Psoas muscle (tissue), 8 donors: ENCODE measurements around the gene DNAAF3. TPM values are rescaled to one million over a fixed set of nuclear protein-coding genes. Genes with fewer than 3 reads are reported as not detected.
"Not testable (repeated sequence)": the region's sequence is repeated elsewhere in the genome, so short reads cannot be mapped to it uniquely, and the experiment has no call there.

ENCODE experiments used
- ATAC-seq, 4 donors: fragments of 200-7000 bp; cut with Tn5 transposase; one replicate each; pipeline ENCODE4 v1.9.1; 2020; ENCODE audit warnings: moderate library complexity in 3 of 4, mild to moderate bottlenecking in 2 of 4
- DNase-seq, 2 donors: peaks; one replicate each; pipeline ENCODE4 v3.0.0-alpha.2; 2020
- H3K27ac ChIP-seq: fragments of 200-600 bp; one replicate; pipeline ENCODE4 v1.8.0; 2022
- H3K27me3 ChIP-seq, 3 donors: fragments of 200-600 bp in 1 of 3; one replicate each; pipeline versions ENCODE4 v1.6.1 to v1.8.0; 2013 to 2022; ENCODE audit warnings: low read length in 2 of 3, mild to moderate bottlenecking in 2 of 3, moderate library complexity in 1 of 3; ENCODE audit not compliant: insufficient read depth in 3 of 3
- H3K36me3 ChIP-seq, 2 donors: fragments of 200-600 bp in 1 of 2; one replicate each; pipeline versions ENCODE4 v1.6.1 to v1.8.0; 2013 to 2022; ENCODE audit warnings: low read depth in 1 of 2, mild to moderate bottlenecking in 1 of 2, moderate library complexity in 1 of 2; ENCODE audit not compliant: insufficient read depth in 1 of 2
- H3K4me1 ChIP-seq: fragments of 200-600 bp; one replicate; pipeline ENCODE4 v1.8.0; 2022
- H3K4me3 ChIP-seq: fragments of 200-600 bp; one replicate; pipeline ENCODE4 v1.8.0; 2022; ENCODE audit warnings: mild to moderate bottlenecking
- H3K9me3 ChIP-seq: fragments of 200-600 bp; one replicate; pipeline ENCODE4 v1.8.0; 2022
- WGBS, 3 donors: extraction: QIAGEN DNeasy Blood & Tissue Kit; methylation state at CpG; one replicate each; pipeline versions ENCODE4 v1.1.6 to v1.1.7; 2013; 5-methylcytosine and 5-hydroxymethylcytosine counted together
- intact Hi-C, 2 donors: fragments of 100-400 bp; cut with DNase I; formaldehyde crosslinking; loops; one replicate each; pipeline versions ENCODE4 v1.11.0 to v1.14.2; 2022
- polyA plus RNA-seq, 3 donors: library from polyadenylated mRNA; stranded (reverse); fragments of 200-250 nt; gene quantifications; one replicate each; pipeline ENCODE4 v1.2.3, GENCODE V29; 2013
- total RNA-seq, 4 donors: library from RNA; stranded (reverse); fragmentation: NEBNext Ultra II Directional in 2 of 4; extraction: Animal tissue kit (Norgen Biotek cat#: 25700) in 2 of 4; gene quantifications; one replicate each; pipeline versions ENCODE4 v1.2.1 to v1.2.4, GENCODE V29; 2021 to 2023
- TF ChIP-seq, protein P1 (sequence below): fragments of 200-600 bp; IDR thresholded peaks from one replicate; pipeline ENCODE4 v1.8.0; 2022; ENCODE audit warnings: antibody characterized with exemption
- donor health status: healthy with polysubstance abuse.
- donor health status: DM: no; HTN: no; CAD: no; lungs with moderate emphysema.
- donor health status: Bipolar disorder and iron deficiency.
- donor health status: healthy.
- donor health status: DM: yes; HTN: yes; CAD: no.
- donor health status: DM: no; HTN: no; CAD: no.
- donor health status: DM: no; HTN: no; CAD: no.
- donor health status: DM: yes; HTN: yes; CAD: no.

Gene DNAAF3
- total and polyA plus RNA-seq, 7 donors: 0.06 to 0.47 (median 0.34) TPM; not detected in 4

DNA sequence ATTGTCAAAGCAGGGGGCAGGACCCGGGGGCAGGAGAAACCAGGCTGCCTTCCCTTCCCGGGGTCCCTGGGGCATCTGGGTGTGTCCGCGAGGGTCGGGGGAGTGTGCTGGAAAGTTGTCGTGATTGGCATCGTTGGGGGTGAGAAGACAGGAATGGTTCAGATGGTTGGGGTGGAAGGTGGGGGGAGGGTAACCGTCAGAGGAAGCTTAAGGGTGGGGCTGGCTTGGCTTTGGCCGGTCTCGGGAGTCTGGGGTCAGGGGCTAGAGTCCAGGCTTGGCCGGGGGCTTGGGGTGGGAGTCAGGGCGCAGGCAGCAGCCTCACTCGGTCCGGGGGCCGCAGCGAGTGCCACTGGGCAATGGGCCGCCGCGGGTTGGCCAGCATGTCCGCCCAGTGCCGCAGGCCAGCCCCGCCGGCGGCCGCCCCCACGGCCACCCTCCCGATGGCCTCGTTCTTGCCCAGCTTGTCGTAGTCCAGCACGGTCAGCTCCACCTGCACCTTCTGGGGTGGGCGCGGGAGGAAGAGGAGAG is 6.8 kb upstream of the DNAAF3 start:
- intact Hi-C loops: no loop called here
- Histone ChIP-seq H3K4me1 (no peaks in the 10 kb centered on the region), H3K9me3 (no peaks in the 10 kb centered on the region), H3K4me3 (peak overlapping the region; percentile 46), H3K27me3 (peaks cover 0 to 96% (median 31%) of the 10 kb centered on the region in 3 donors), H3K27ac (no peak overlapping the region), H3K36me3 (no peaks in the 10 kb centered on the region)
- ATAC-seq (peak in 2 of 4 donors; percentile 4 to 28), DNase-seq (no peak)
- 1 to 3% (median 2%) methylated on average over 24 to 32 of the region's 32 CpGs for WGBS, 3 donors
- TF ChIP-seq, protein P1, sequence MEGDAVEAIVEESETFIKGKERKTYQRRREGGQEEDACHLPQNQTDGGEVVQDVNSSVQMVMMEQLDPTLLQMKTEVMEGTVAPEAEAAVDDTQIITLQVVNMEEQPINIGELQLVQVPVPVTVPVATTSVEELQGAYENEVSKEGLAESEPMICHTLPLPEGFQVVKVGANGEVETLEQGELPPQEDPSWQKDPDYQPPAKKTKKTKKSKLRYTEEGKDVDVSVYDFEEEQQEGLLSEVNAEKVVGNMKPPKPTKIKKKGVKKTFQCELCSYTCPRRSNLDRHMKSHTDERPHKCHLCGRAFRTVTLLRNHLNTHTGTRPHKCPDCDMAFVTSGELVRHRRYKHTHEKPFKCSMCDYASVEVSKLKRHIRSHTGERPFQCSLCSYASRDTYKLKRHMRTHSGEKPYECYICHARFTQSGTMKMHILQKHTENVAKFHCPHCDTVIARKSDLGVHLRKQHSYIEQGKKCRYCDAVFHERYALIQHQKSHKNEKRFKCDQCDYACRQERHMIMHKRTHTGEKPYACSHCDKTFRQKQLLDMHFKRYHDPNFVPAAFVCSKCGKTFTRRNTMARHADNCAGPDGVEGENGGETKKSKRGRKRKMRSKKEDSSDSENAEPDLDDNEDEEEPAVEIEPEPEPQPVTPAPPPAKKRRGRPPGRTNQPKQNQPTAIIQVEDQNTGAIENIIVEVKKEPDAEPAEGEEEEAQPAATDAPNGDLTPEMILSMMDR: no peak

DNA sequence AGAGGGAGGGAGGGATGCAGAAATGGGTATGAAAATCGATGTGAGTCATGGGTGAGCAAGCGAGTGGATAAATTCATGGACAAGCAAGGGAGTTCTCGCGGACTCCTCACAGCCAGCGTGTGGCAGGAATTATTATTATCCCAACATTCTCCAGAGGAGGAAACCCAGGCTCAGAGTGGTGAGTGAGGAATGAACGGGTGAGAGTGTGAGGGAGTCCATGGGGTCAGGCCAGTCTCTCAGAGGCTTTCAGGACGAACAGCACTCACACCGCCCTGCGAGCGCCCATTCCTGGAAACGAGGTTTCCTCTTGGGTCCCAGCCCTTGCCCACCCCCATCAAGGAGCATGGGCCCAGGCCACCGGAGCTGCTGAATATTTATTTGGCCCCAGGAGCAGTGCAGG is 6.3 kb upstream of the DNAAF3 start:
- 6 to 11% (median 7%) methylated on average over 12 of the region's 12 CpGs for WGBS, 3 donors
- Histone ChIP-seq H3K4me1 (no peaks in the 10 kb centered on the region), H3K27me3 (peaks cover 0 to 94% (median 31%) of the 10 kb centered on the region in 3 donors), H3K36me3 (no peaks in the 10 kb centered on the region), H3K9me3 (no peaks in the 10 kb centered on the region), H3K27ac (no peak overlapping the region), H3K4me3 (no peak overlapping the region)
- intact Hi-C loops: no loop called here
- TF ChIP-seq, protein P1: no peak
- ATAC-seq: no peak
- no peak for DNase-seq

DNA sequence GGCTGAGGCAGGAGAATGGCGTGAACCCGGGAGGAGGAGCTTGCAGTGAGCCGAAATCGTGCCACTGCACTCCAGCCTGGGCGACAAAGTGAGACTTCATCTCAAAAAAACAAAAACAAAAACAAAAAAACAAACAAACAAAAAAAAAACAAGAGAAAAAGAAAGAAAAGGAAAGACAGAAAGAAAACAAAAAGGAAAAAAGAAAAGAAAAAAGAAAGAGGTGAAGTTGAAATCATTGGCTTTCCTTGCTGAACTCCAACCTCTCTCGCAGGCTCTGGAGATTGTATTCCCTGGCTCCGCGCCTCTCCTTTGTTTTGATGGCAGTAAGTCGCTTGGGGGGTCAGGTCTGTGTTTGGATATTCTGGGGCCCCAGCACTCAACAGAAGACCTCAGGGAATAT is 5.9 kb upstream of the DNAAF3 start:
- H3K27ac ChIP-seq, H3K4me1 ChIP-seq, ATAC-seq, DNase-seq, H3K36me3 ChIP-seq, intact Hi-C loops, H3K9me3 ChIP-seq, H3K4me3 ChIP-seq: not testable (repeated sequence)
- H3K27me3 ChIP-seq: peaks cover 0 to 94% (median 31%) of the 10 kb centered on the region in 3 donors
- WGBS, 3 donors: 47 to 54% (median 54%) methylated on average over 9 of the region's 9 CpGs

DNA sequence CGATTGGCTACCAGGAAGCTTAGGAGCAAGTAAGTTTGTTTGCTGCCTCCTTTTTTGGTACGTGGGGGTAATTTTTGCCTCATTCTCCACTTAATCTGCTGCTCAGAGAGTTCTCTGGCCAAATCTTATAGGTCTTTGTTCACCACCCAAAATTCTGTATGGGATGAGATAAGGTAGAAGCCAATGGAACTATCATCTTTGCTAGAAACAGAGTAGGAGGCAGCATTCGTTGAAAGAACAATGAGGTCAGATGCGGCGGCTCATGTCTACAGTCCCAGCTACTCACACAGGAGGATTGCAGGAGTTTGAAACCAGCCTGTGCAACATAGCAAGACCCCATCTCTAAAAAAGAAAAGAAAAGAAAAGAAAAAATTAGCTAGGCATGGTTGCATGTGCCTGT is 5.0 kb upstream of the DNAAF3 start:
- no peaks in the 10 kb centered on the region for H3K9me3 ChIP-seq
- intact Hi-C loops: no loop called here
- H3K27me3 ChIP-seq: peaks cover 0 to 92% (median 31%) of the 10 kb centered on the region in 3 donors
- TF ChIP-seq, protein P1: no peak
- no peak overlapping the region for H3K4me3 ChIP-seq
- WGBS, 3 donors: 80 to 82% (median 81%) methylated on average over 5 of the region's 5 CpGs
- ATAC-seq (no peak), DNase-seq (no peak)
- no peak overlapping the region for H3K27ac ChIP-seq
- peaks cover 8% of the 10 kb centered on the region for H3K4me1 ChIP-seq
- no peaks in the 10 kb centered on the region for H3K36me3 ChIP-seq

DNA sequence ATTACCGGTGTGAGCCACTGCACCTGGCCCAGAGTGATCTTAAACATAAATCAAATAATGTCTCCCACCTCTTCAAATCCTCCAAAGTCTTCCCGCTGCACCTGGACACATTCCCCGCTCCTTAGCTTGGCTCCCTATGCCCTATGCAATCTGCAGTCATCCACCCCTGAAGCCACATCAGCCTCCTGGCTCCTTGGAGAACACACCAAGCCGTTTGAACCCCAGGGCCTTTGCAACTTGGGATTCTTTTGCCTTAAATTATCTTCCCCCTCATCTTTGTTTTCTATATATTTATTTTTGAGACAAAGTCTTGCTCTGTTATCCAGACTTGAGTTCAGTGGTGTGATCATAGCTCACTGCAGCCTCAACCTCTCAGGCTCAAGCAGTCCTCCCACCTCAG is 2.7 kb upstream of the DNAAF3 start:
- 55 to 67% (median 58%) methylated on average over 4 of the region's 4 CpGs for WGBS, 3 donors
- H3K27ac ChIP-seq: no peak overlapping the region
- H3K36me3 ChIP-seq: no peaks in the 10 kb centered on the region
- intact Hi-C loops: no loop called here
- no peaks in the 10 kb centered on the region for H3K9me3 ChIP-seq
- ATAC-seq (no peak), DNase-seq (no peak)
- peaks cover 0 to 71% (median 13%) of the 10 kb centered on the region in 3 donors for H3K27me3 ChIP-seq
- TF ChIP-seq, protein P1: no peak
- H3K4me3 ChIP-seq: no peak overlapping the region
- H3K4me1 ChIP-seq: peaks cover 8% of the 10 kb centered on the region
